Right hindlimb (tissue), 1 donor: ENCODE data around the gene FOXO1.
A peak's percentile ranks its signal among the peaks of the same experiment; 100 is the strongest.

Experiments
- DNase-seq: peaks from one replicate; pipeline ENCODE4 v3.0.0-alpha.2; 2018

Gene FOXO1

GRCh38 chr13:40604135-40604534, 62.3 kb downstream of the FOXO1 start:
- no peak for DNase-seq

GRCh38 chr13:40600149-40600751, 66.2 kb downstream of the FOXO1 start:
- DNase-seq: no peak

- DNase-seq: no peak
These were observed 66.7 kb downstream of the FOXO1 start for GRCh38 chr13:40599747-40600146.

GRCh38 chr13:40599124-40599523, 67.3 kb downstream of the FOXO1 start:
- no peak for DNase-seq

- DNase-seq: no peak
These were observed 67.9 kb downstream of the FOXO1 start for GRCh38 chr13:40598569-40598968.

- no peak for DNase-seq
These were observed 68.6 kb downstream of the FOXO1 start for GRCh38 chr13:40597735-40598365.

- no peak for DNase-seq
These were observed 70.0 kb downstream of the FOXO1 start for GRCh38 chr13:40596484-40596883.

- DNase-seq: no peak
These were observed 70.7 kb downstream of the FOXO1 start for GRCh38 chr13:40595693-40596092.

- no peak for DNase-seq
These were observed 74.4 kb downstream of the FOXO1 start for GRCh38 chr13:40592035-40592434.

GRCh38 chr13:40591091-40591490, 75.3 kb downstream of the FOXO1 start:
- DNase-seq: no peak

GRCh38 chr13:40590112-40590862, 76.2 kb downstream of the FOXO1 start:
- DNase-seq: no peak

GRCh38 chr13:40589285-40590109, 76.9 kb downstream of the FOXO1 start:
- DNase-seq: peak; percentile 69

GRCh38 chr13:40588101-40588500, 78.3 kb downstream of the FOXO1 start:
- no peak for DNase-seq

- no peak for DNase-seq
These were observed 79.4 kb downstream of the FOXO1 start for GRCh38 chr13:40586886-40587565.

- no peak for DNase-seq
These were observed 80.5 kb downstream of the FOXO1 start for GRCh38 chr13:40585911-40586471.

GRCh38 chr13:40583738-40584137, 82.7 kb downstream of the FOXO1 start:
- no peak for DNase-seq

GRCh38 chr13:40582531-40582930, 83.9 kb downstream of the FOXO1 start:
- DNase-seq: no peak

GRCh38 chr13:40581277-40581579, 85.2 kb downstream of the FOXO1 start:
- DNase-seq: no peak

- no peak for DNase-seq
These were observed 85.7 kb downstream of the FOXO1 start for GRCh38 chr13:40580566-40581276.

GRCh38 chr13:40579535-40579934, 86.9 kb downstream of the FOXO1 start:
- DNase-seq: no peak

GRCh38 chr13:40578055-40578454, 88.4 kb downstream of the FOXO1 start:
- DNase-seq: peak; percentile 46

GRCh38 chr13:40576369-40576768, 90.1 kb downstream of the FOXO1 start:
- DNase-seq: no peak
